Right atrium auricular region (tissue), 2 donors: ENCODE measurements around the gene TDP1. TPM values are rescaled to one million over a fixed set of nuclear protein-coding genes. Genes with fewer than 3 reads are reported as not detected.

Source experiments
- DNase-seq: peaks from one replicate; pipeline ENCODE4 v3.0.0-alpha.2; 2019; ENCODE audit warnings: low spot score
- H3K27ac ChIP-seq, 2 donors: fragments of 200-600 bp; sonication (generic); 1 replicate in 1 of 2; 2 replicates in 1 of 2; pipeline ENCODE4 v1.5.1; 2016 to 2019
- H3K27me3 ChIP-seq, 2 donors: fragments of 200-600 bp; sonication (generic); one replicate each; pipeline versions ENCODE4 v1.5.1 to v1.6.0; 2017 to 2019
- H3K36me3 ChIP-seq: fragments of 200-600 bp; sonication (generic); one replicate; pipeline ENCODE4 v1.5.1; 2016
- H3K4me1 ChIP-seq, 2 donors: fragments of 200-600 bp; sonication (generic); one replicate each; pipeline versions ENCODE4 v1.5.1 to v1.6.0; 2017 to 2019
- H3K4me3 ChIP-seq, 2 donors: fragments of 200-600 bp; sonication (generic); 1 replicate in 1 of 2; 2 replicates in 1 of 2; pipeline ENCODE4 v1.5.1; 2017 to 2019; ENCODE audit warnings: mild to moderate bottlenecking in 1 of 2, moderate library complexity in 1 of 2
- H3K9me3 ChIP-seq, 2 donors: fragments of 200-600 bp; sonication (generic); one replicate each; pipeline ENCODE4 v1.5.1; 2019
- CTCF ChIP-seq, 2 donors: fragments of 200-600 bp; sonication (generic); IDR thresholded peaks; one replicate each; pipeline ENCODE4 v1.5.1; 2019; ENCODE audit warnings: antibody characterized with exemption in 2 of 2
- total RNA-seq, 2 donors: library from RNA; depleted of rRNA; stranded (reverse); fragments of >200 nt; gene quantifications; one replicate each; pipeline ENCODE4 v1.1.0, GENCODE V29; 2016

The TDP1 gene
- total RNA-seq, 2 donors from 2014 or later, result 1.6 to 2.8 TPM

- Histone ChIP-seq H3K4me1 (no peaks in the 10 kb centered on the region), H3K9me3 (no peaks in the 10 kb centered on the region), H3K36me3 (peaks cover 15% of the 10 kb centered on the region)
These were observed 27.6 kb downstream of the TDP1 start for GRCh38 chr14:89983375-89983774.

GRCh38 chr14:89986462-89987160 is 30.9 kb downstream of the TDP1 start:
- Histone ChIP-seq H3K27me3 (no peaks in the 10 kb centered on the region), H3K4me3 (no peak overlapping the region), H3K9me3 (no peaks in the 10 kb centered on the region), H3K4me1 (no peaks in the 10 kb centered on the region), H3K36me3 (peaks cover 15% of the 10 kb centered on the region), H3K27ac (no peak overlapping the region)
- DNase-seq, result no peak
- no peak for TF ChIP-seq CTCF (IDR thresholded peaks at IDR 0.05)

More at GRCh38 chr14:89983375-89983774, 27.6 kb downstream of the TDP1 start:
- no peak for DNase-seq
- Histone ChIP-seq H3K4me3 (no peak overlapping the region), H3K27me3 (no peaks in the 10 kb centered on the region), H3K27ac (no peak overlapping the region)
- no peak for TF ChIP-seq CTCF (IDR thresholded peaks at IDR 0.05)

GRCh38 chr14:89987161-89987475 is 31.4 kb downstream of the TDP1 start:
- Histone ChIP-seq H3K36me3 (peaks cover 15% of the 10 kb centered on the region), H3K4me1 (no peaks in the 10 kb centered on the region), H3K27ac (no peak overlapping the region), H3K27me3 (no peaks in the 10 kb centered on the region), H3K4me3 (no peak overlapping the region), H3K9me3 (no peaks in the 10 kb centered on the region)
- DNase-seq, result no peak
- no peak for TF ChIP-seq CTCF (IDR thresholded peaks at IDR 0.05)

GRCh38 chr14:89988787-89989186 is 33.1 kb downstream of the TDP1 start:
- H3K36me3 ChIP-seq, result peaks cover 21% of the 10 kb centered on the region
- no peak overlapping the region for H3K27ac ChIP-seq
- H3K4me1 ChIP-seq, result no peaks in the 10 kb centered on the region
- no peaks in the 10 kb centered on the region for H3K27me3 ChIP-seq
- TF ChIP-seq CTCF (IDR thresholded peaks at IDR 0.05), result no peak
- DNase-seq, result no peak
- H3K4me3 ChIP-seq, result no peak overlapping the region
- H3K9me3 ChIP-seq, result no peaks in the 10 kb centered on the region

DNA sequence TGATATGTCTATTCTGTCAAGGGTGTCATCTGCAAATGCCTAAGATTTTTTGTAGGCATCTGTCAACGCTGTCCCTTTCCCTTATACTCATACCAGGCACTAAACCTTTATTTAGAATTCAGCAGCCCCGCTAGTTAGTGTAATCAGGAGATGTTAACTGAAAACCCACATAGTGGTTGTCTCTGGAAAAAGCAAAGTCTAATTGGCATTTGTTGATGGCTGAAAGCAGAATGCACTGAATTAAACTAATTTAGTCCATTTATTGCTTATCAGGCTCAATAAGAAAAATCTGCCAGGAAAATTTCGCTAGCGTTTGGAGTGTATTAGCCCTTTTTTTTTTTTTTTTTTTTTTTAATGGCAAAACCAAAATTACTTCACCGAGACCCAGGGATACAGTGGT is 34.5 kb downstream of the TDP1 start:
- Histone ChIP-seq H3K4me1 (no peaks in the 10 kb centered on the region), H3K27ac (no peak overlapping the region), H3K27me3 (no peaks in the 10 kb centered on the region), H3K36me3 (peaks cover 33% of the 10 kb centered on the region), H3K9me3 (no peaks in the 10 kb centered on the region), H3K4me3 (no peak overlapping the region)
- DNase-seq, result no peak
- no peak for TF ChIP-seq CTCF (IDR thresholded peaks at IDR 0.05)
